PFSK-1 (cell line): Measurements from ENCODE around the gene KCTD16.

Experiments
- FOXP2 ChIP-seq: optimal IDR thresholded peaks from 2 replicates; pipeline ENCODE3; 2011; ENCODE audit warnings: borderline replicate concordance, control low read depth, inconsistent platforms; ENCODE audit not compliant: insufficient read depth; ENCODE audit errors: extremely low read length, extremely low read depth
- POLR2AphosphoS5 ChIP-seq: IDR thresholded peaks from 2 replicates; pipeline ENCODE4 v1.6.1; 2012; ENCODE audit warnings: low read depth, mild to moderate bottlenecking, control low read depth, low read length, moderate library complexity
- REST ChIP-seq, 2 experiments: IDR thresholded peaks; 2 replicates each; pipeline versions ENCODE4 v1.6.1 to v1.8.0; 2011 to 2012; ENCODE audit warnings: low read depth in 2 of 2, low read length in 2 of 2, control low read depth in 1 of 2, inconsistent platforms in 1 of 2, mild to moderate bottlenecking in 1 of 2, moderate library complexity in 1 of 2; ENCODE audit not compliant: insufficient read depth in 1 of 2
- SIN3A ChIP-seq: IDR thresholded peaks from 2 replicates; pipeline ENCODE4 v1.6.1; 2012; ENCODE audit warnings: mild to moderate bottlenecking, low read length, moderate library complexity, borderline replicate concordance; ENCODE audit not compliant: insufficient read depth
- TAF1 ChIP-seq: IDR thresholded peaks from 2 replicates; pipeline ENCODE4 v1.6.1; 2012; ENCODE audit warnings: low read length, control low read depth, borderline replicate concordance; ENCODE audit not compliant: insufficient read depth

The KCTD16 gene

DNA sequence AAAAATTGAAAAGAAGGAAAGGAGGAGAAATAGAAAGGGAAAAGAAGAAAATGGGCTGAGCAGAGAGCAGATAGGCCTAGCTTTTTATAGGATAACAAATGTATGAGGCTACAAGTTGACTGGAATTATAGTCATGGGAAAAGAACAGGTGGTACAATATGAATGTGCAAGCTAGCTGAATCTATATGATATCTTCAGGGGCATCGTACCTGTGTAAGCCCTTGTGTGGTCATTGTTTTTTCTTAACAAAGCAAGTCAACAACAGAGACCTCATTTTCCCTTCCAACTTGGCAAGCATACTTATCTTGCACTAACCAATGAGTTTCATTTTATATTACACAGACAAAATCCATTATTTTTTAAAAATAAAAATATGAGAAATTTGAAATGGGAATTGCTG lies 259.2 kb downstream of the KCTD16 start:
- no peak for TF ChIP-seq SIN3A
- TF ChIP-seq POLR2AphosphoS5, result no peak
- no peak for TF ChIP-seq REST (IDR thresholded peaks at IDR 0.05; ENCODE audit: insufficient read depth in 1 of 2, low read depth in 2 of 2, low read length in 2 of 2)
- no peak for TF ChIP-seq FOXP2
- no peak for TF ChIP-seq TAF1

DNA sequence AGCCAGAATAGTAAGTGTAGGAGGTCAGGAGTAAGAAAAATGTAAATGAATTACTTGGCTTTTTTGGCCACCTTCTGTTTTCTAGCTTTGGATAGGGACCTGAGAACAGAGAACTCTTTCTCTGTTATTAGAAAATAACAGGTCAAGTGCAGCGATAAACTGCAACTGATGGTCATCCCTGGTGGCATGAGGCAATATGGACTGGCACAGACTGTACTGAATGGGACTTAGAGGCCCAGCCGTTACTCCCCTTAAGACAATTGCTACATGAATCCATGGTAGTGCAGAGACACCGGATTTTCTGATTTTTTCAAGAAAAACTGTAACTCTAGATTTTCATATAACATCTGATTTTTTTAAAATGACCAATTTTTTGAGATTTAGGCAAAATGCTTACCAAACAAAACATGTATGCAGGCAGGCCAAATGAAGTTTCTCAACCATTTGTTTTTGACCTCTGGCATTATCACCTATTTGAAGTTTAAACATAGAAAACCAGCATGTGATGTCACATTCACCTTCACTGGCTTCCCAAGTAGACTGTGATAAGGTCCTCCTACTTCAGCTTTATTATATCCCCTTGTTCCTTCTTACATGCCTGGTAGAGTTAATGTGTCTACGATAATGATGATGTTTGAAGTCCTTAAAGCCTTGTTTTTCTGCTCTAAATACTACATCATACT lies 262.6 kb downstream of the KCTD16 start:
- TF ChIP-seq REST (IDR thresholded peaks at IDR 0.05; ENCODE audit: insufficient read depth in 1 of 2, low read depth in 2 of 2, low read length in 2 of 2) (no peak), SIN3A (no peak), TAF1 (no peak), FOXP2 (no peak), POLR2AphosphoS5 (no peak)

- TF ChIP-seq REST (IDR thresholded peaks at IDR 0.05; ENCODE audit: insufficient read depth in 1 of 2, low read depth in 2 of 2, low read length in 2 of 2) (no peak), FOXP2 (no peak), TAF1 (no peak), POLR2AphosphoS5 (no peak), SIN3A (no peak)
Measured at GRCh38 chr5:144433893-144434292, 263.2 kb downstream of the KCTD16 start.

DNA sequence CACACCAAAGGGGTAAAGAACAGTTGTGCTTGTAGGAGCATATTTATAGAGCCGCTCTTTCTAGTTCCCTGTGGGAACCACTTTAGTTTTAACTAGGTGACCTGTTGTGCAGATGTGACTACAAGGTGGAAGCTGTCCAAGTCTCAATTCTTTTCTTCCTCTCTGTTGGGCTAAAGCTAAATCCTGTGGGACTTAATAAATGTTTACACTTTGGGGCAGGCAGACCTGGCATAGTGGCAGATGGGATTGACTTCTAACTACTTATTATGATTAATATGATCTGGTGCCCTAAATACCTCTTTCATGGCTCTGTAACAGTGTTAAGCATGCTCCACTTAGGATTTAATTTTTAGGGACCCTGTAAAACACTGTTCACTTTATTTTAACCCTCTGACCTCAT lies 265.3 kb downstream of the KCTD16 start:
- TF ChIP-seq POLR2AphosphoS5, result no peak
- no peak for TF ChIP-seq TAF1
- no peak for TF ChIP-seq SIN3A
- TF ChIP-seq FOXP2, result no peak

DNA sequence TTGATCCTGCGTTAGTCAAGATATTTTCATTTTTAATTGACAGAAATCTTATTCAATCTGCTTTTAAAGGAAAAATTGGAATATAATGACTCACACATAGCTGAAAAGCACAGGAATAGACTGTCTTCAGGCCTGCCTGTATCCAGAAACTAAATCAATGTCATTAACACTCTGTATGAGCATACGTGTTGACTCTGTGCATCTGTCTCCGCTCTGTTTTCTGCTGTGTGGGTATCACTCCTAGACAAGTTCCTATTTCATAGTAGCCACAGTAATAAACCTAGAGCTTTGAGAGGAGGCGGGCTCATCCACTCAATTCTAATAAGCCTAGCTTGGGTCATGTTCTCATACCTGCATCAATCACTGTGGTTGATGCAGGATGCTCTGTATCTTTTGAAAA lies 267.6 kb downstream of the KCTD16 start:
- TF ChIP-seq SIN3A, result no peak
- no peak for TF ChIP-seq TAF1
- TF ChIP-seq POLR2AphosphoS5, result no peak
- TF ChIP-seq FOXP2, result no peak
- no peak for TF ChIP-seq REST (IDR thresholded peaks at IDR 0.05; ENCODE audit: insufficient read depth in 1 of 2, low read depth in 2 of 2, low read length in 2 of 2)
